A549 (cell line): Measurements from ENCODE around the gene PLEKHH2. TPM values are rescaled to one million over a fixed set of nuclear protein-coding genes. Genes with fewer than 3 reads are reported as not detected.
A peak's percentile ranks its signal among the peaks of the same experiment; 100 is the strongest.

Experiments used
- ATAC-seq, 2 experiments: fragments of 200-7000 bp in 1 of 2; fragments of >200 bp in 1 of 2; cut with Nextera tagmentation in 1 of 2; cut with Tn5 transposase in 1 of 2; 3 replicates each; pipeline versions ENCODE4 v1.8.0 to v1.9.1; 2018 to 2020; ENCODE audit warnings: mild to moderate bottlenecking in 1 of 2, moderate library complexity in 1 of 2
- CTCF ChIA-PET: fragments of 300-600 bp; sonication (Branson Sonifier 250); formaldehyde crosslinking; extraction: SDS; loops from one replicate; lab custom pipeline; 2021; ENCODE audit warnings: antibody characterized with exemption, inconsistent platforms; lab: Yijun Ruan, JAX
- POLR2A ChIA-PET: fragments of 350-600 bp; formaldehyde crosslinking; extraction: SDS; loops from one replicate; lab custom pipeline; 2021; ENCODE audit warnings: antibody characterized with exemption, inconsistent platforms; lab: Yijun Ruan, JAX
- DNase-seq, 2 experiments: peaks; one replicate each; pipeline versions ENCODE4 v3.0.0 to v3.0.0-alpha.2; 2011 to 2016; ENCODE audit warnings: low read depth in 1 of 2, low spot score in 1 of 2
- FAIRE-seq: peaks from 2 replicates; lab custom pipeline; 2011; peaks lifted over from hg19 to GRCh38; lab: Jason Lieb, UNC
- H3K27ac ChIP-seq, 2 experiments: fragments of >200 bp; sonication (Bioruptor Twin); formaldehyde crosslinking; 3 replicates each; pipeline ENCODE4 v1.5.1; 2016 to 2017
- H3K4me1 ChIP-seq: fragments of >200 bp; sonication (Bioruptor Twin); formaldehyde crosslinking; 3 replicates; pipeline ENCODE4 v1.6.1; 2016
- H3K4me2 ChIP-seq: fragments of >200 bp; sonication (Bioruptor Twin); formaldehyde crosslinking; 3 replicates; pipeline ENCODE4 v1.6.1; 2016
- H3K4me3 ChIP-seq: fragments of >200 bp; sonication (Bioruptor Twin); formaldehyde crosslinking; 3 replicates; pipeline ENCODE4 v1.5.1; 2016
- H3K9me3 ChIP-seq: fragments of >200 bp; sonication (Bioruptor Twin); formaldehyde crosslinking; 3 replicates; pipeline ENCODE4 v1.6.1; 2016
- BHLHE40 ChIP-seq: IDR thresholded peaks from 2 replicates; pipeline ENCODE4 v1.6.1; 2012; ENCODE audit warnings: low read depth, low read length, inconsistent platforms
- CBX2 ChIP-seq: fragments of 200-600 bp; sonication (generic); IDR thresholded peaks from 2 replicates; pipeline ENCODE4 v1.6.1; 2016; ENCODE audit warnings: low read depth, mild to moderate bottlenecking, borderline replicate concordance
- CTCF ChIP-seq: fragments of >200 bp; sonication (Bioruptor Twin); formaldehyde crosslinking; IDR thresholded peaks from 3 replicates; pipeline ENCODE4 v1.5.1; 2016
- EHMT2 ChIP-seq: fragments of 200-600 bp; sonication (generic); IDR thresholded peaks from 2 replicates; pipeline ENCODE4 v1.6.1; 2016; ENCODE audit warnings: antibody characterized with exemption, low read depth, mild to moderate bottlenecking, moderate library complexity
- ELK1 ChIP-seq: fragments of 150-350 bp; IDR thresholded peaks from 2 replicates; pipeline ENCODE4 v1.6.1; 2014; ENCODE audit warnings: low read depth, mild to moderate bottlenecking, low read length
- EP300 ChIP-seq, 2 experiments: fragments of >200 bp; sonication (Bioruptor Twin); formaldehyde crosslinking; IDR thresholded peaks; 2 replicates in 1 of 2; 3 replicates in 1 of 2; pipeline ENCODE4 v1.6.1; 2016 to 2017
- FOSL2 ChIP-seq, 2 experiments: fragments of 450-650 bp in 1 of 2; fragments of >200 bp in 1 of 2; sonication (Bioruptor Twin) in 1 of 2; formaldehyde crosslinking; IDR thresholded peaks; 2 replicates each; pipeline versions ENCODE4 v1.5.0 to v1.6.1; 2016 to 2020; ENCODE audit warnings: mild to moderate bottlenecking in 1 of 2, moderate library complexity in 1 of 2
- GATA3 ChIP-seq: IDR thresholded peaks from 2 replicates; pipeline ENCODE4 v1.6.1; 2012; ENCODE audit warnings: borderline replicate concordance
- HDAC2 ChIP-seq: fragments of 200-600 bp; sonication (generic); IDR thresholded peaks from 2 replicates; pipeline ENCODE4 v1.6.1; 2016
- HEYL ChIP-seq: fragments of 250-450 bp; sonication (Bioruptor Pico); IDR thresholded peaks from 2 replicates; pipeline ENCODE4 v1.8.0; 2021; ENCODE audit warnings: mild to moderate bottlenecking, moderate library complexity
- KDM1A ChIP-seq: fragments of 200-600 bp; sonication (generic); IDR thresholded peaks from 2 replicates; pipeline ENCODE4 v1.6.1; 2016; ENCODE audit warnings: low read depth, mild to moderate bottlenecking
- PHF8 ChIP-seq: fragments of 200-600 bp; sonication (generic); IDR thresholded peaks from 2 replicates; pipeline ENCODE4 v1.6.1; 2016; ENCODE audit warnings: low read depth, mild to moderate bottlenecking, antibody characterized with exemption, moderate library complexity, borderline replicate concordance
- POLR2AphosphoS2 ChIP-seq: conservative IDR thresholded peaks from 2 replicates; pipeline ENCODE4 v1.6.1; 2012; ENCODE audit warnings: low read length, improper control_type of control experiment, inconsistent platforms
- RAD21 ChIP-seq, 2 experiments: fragments of >200 bp in 1 of 2; sonication (Bioruptor Twin) in 1 of 2; formaldehyde crosslinking in 1 of 2; IDR thresholded peaks in 1 of 2; conservative IDR thresholded peaks in 1 of 2; 2 replicates in 1 of 2; 3 replicates in 1 of 2; pipeline ENCODE4 v1.6.1; 2012 to 2018; ENCODE audit warnings: inconsistent platforms in 1 of 2
- RARB ChIP-seq: fragments of 250-450 bp; sonication (Bioruptor Pico); IDR thresholded peaks from 2 replicates; pipeline ENCODE4 v1.8.0; 2021; ENCODE audit warnings: mild to moderate bottlenecking, moderate library complexity
- SMC3 ChIP-seq: fragments of >200 bp; sonication (Bioruptor Twin); formaldehyde crosslinking; IDR thresholded peaks from 3 replicates; pipeline ENCODE4 v1.6.1; 2018; ENCODE audit warnings: inconsistent platforms
- SREBF2 ChIP-seq: fragments of 450-650 bp; IDR thresholded peaks from 2 replicates; pipeline ENCODE4 v1.6.1; 2014; ENCODE audit warnings: mild to moderate bottlenecking, moderate library complexity
- TFCP2L1 ChIP-seq: fragments of 250-450 bp; sonication (Bioruptor Pico); IDR thresholded peaks from 2 replicates; pipeline ENCODE4 v1.5.0; 2021; ENCODE audit warnings: mild to moderate bottlenecking
- ZC3H11A ChIP-seq: fragments of 450-650 bp; IDR thresholded peaks from 2 replicates; pipeline ENCODE4 v1.6.1; 2014; ENCODE audit warnings: antibody characterized with exemption, mild to moderate bottlenecking
- ZFP36 ChIP-seq: fragments of 450-650 bp; IDR thresholded peaks from 2 replicates; pipeline ENCODE4 v1.6.1; 2014; ENCODE audit warnings: borderline replicate concordance; ENCODE audit not compliant: partially characterized antibody
- ZNF302 ChIP-seq: fragments of 250-450 bp; sonication (Bioruptor Pico); IDR thresholded peaks from 2 replicates; pipeline ENCODE4 v1.9.0; 2021; ENCODE audit warnings: inconsistent platforms, mild to moderate bottlenecking, moderate library complexity
- WGBS: methylation state at CpG from one replicate; pipeline ENCODE4 v1.1.6; 2017; ENCODE audit errors: missing lambda C conversion rate; 5-methylcytosine and 5-hydroxymethylcytosine counted together
- polyA plus RNA-seq, 4 experiments: library from polyadenylated mRNA; depleted of rRNA in 3 of 4; stranded (reverse); fragments of >200 nt; fragmentation: RNase III in 1 of 4; extraction: RNeasy Plus Mini Kit Qiagen cat#74134 plus additional on column Dnase treatment in 1 of 4; gene quantifications; 2 replicates in 3 of 4; 3 replicates in 1 of 4; pipeline ENCODE4 v1.2.3, GENCODE V29; 2011 to 2017

PLEKHH2 gene
- polyA plus RNA-seq, 2 of the 4 experiments (the other 2 are of a cell fraction): 0.92 to 14.9 TPM

GRCh38 chr2:43774617-43775016 lies 137.6 kb downstream of the PLEKHH2 start:
- ATAC-seq: peak; percentile 6 to 14; a peak in 3 of 6 replicates
- DNase-seq: peak in 1 of 2 experiments; percentile 12
- WGBS: 51% methylated on average over 7 of the region's 7 CpGs
- Histone ChIP-seq H3K9me3 (no peaks in the 10 kb centered on the region), H3K27ac (peak overlapping the region; percentile 75 to 81), H3K4me2 (peak overlapping the region; percentile 84), H3K4me1 (peaks cover 6% of the 10 kb centered on the region; the same call in 1 of the 3 replicates), H3K4me3 (peak overlapping the region; percentile 65)
- FAIRE-seq: no peak
- CTCF ChIA-PET: interaction anchor here (0.6 to 3.3 kb wide), 7 partner anchors 9 to 169 kb away, joined by 3 to 14 read pairs (median 3); no protein-coding TSS in a partner anchor
- TF ChIP-seq TFCP2L1 (no peak), KDM1A (no peak), RAD21 (conservative IDR thresholded peaks at IDR 0.05 in 1 of 2, IDR thresholded peaks at IDR 0.05 in 1 of 2) (no peak), POLR2AphosphoS2 (no peak), HEYL (CRISPR knock-in tag) (no peak), CTCF (no peak), SMC3 (no peak), SREBF2 (no peak), GATA3 (no peak), BHLHE40 (no peak), EP300 (IDR thresholded peaks at IDR 0.05) (no peak), ZFP36 (no peak), HDAC2 (no peak)
- POLR2A ChIA-PET: interaction anchor here (1.2 to 1.7 kb wide), 4 partner anchors 21 to 179 kb away, joined by 3 to 8 read pairs (median 6); partner anchors contain the start of genes C1GALT1C1L, PLEKHH2 and THADA

- WGBS: 78% methylated on average over 1 of the region's 1 CpG
- FAIRE-seq (no peak), ATAC-seq (no peak), DNase-seq (no peak)
- peaks cover 6% of the 10 kb centered on the region; the same call in 1 of the 3 replicates for H3K4me1 ChIP-seq
- no peak for TF ChIP-seq CBX2
- no peak overlapping the region for H3K4me3 ChIP-seq
- H3K4me2 ChIP-seq: no peak overlapping the region
- H3K9me3 ChIP-seq: no peaks in the 10 kb centered on the region
- CTCF ChIA-PET: no interaction called here
- POLR2A ChIA-PET: no interaction called here
- H3K27ac ChIP-seq: no peak overlapping the region
These were observed 139.3 kb downstream of the PLEKHH2 start for GRCh38 chr2:43776324-43776723.

GRCh38 chr2:43777306-43777926 lies 140.4 kb downstream of the PLEKHH2 start:
- no peak overlapping the region for H3K27ac ChIP-seq
- DNase-seq (no peak), FAIRE-seq (no peak), ATAC-seq (no peak)
- H3K4me2 ChIP-seq: no peak overlapping the region
- ChIA-PET CTCF (no interaction called here), POLR2A (no interaction called here)
- TF ChIP-seq HDAC2 (no peak), ZNF302 (CRISPR knock-in tag) (no peak), EHMT2 (no peak), RAD21 (conservative IDR thresholded peaks at IDR 0.05 in 1 of 2, IDR thresholded peaks at IDR 0.05 in 1 of 2) (no peak), PHF8 (no peak), ELK1 (no peak), RARB (CRISPR knock-in tag) (no peak), BHLHE40 (no peak), HEYL (CRISPR knock-in tag) (no peak), FOSL2 (IDR thresholded peaks at IDR 0.05) (no peak), FOSL2 (CRISPR knock-in tag; IDR thresholded peaks at IDR 0.05) (no peak), ZC3H11A (no peak)
- WGBS: 92% methylated on average over 8 of the region's 8 CpGs
- no peaks in the 10 kb centered on the region for H3K9me3 ChIP-seq
- peaks cover 6% of the 10 kb centered on the region; the same call in 1 of the 3 replicates for H3K4me1 ChIP-seq
- no peak overlapping the region for H3K4me3 ChIP-seq
